SH-SY5Y (cell line): ENCODE data around the gene GALNTL6.

Experiments
- GATA2 ChIP-seq: IDR thresholded peaks from 2 replicates; pipeline ENCODE4 v1.6.1; 2011; ENCODE audit warnings: mild to moderate bottlenecking, low read depth, low read length
- GATA3 ChIP-seq: IDR thresholded peaks from 2 replicates; pipeline ENCODE4 v1.6.1; 2011; ENCODE audit warnings: low read depth, mild to moderate bottlenecking, low read length, moderate library complexity

GALNTL6 gene

DNA sequence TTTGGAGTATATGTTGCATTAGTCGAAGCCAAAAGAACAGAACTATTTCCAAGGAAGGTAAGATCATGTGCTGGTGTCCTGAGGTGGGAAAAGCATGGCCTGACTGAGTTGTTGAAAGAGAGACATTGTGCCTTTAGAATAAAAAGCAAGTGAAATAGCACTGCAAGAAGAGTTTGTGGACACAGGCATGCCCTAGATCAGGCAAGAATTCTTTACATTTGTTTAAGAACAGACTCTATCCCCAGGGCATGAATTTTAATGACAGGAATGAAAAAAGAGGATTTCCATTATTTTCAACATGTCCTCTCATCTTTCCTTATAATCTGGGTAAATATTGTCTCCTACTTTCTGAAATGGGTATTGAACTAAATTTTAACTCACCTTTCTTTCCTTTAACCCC is 839.2 kb downstream of the GALNTL6 start:
- TF ChIP-seq GATA2 = no peak
- TF ChIP-seq GATA3 = no peak

- TF ChIP-seq GATA2 (no peak), GATA3 (no peak)
These were observed 840.5 kb downstream of the GALNTL6 start for GRCh38 chr4:172653676-172654075.

DNA sequence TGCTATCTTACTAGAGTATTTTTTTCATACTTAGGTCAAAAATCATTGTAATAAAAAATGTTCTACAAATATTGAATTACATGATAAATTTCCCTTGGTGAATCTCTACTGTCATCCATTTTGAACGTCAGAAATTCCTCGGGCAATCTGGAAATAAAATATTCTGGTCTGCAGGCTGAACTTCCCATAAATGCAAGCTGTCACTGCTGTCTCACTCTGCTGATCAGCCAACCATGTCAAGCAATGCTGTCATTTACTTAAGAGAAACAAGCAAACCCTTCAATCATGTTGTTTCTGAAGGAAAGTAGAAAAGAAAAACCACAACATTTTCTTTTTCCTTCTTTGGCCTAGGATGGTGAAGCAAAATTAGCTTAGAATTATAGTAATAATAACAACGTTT is 841.3 kb downstream of the GALNTL6 start:
- TF ChIP-seq GATA2 (no peak), GATA3 (no peak)

DNA sequence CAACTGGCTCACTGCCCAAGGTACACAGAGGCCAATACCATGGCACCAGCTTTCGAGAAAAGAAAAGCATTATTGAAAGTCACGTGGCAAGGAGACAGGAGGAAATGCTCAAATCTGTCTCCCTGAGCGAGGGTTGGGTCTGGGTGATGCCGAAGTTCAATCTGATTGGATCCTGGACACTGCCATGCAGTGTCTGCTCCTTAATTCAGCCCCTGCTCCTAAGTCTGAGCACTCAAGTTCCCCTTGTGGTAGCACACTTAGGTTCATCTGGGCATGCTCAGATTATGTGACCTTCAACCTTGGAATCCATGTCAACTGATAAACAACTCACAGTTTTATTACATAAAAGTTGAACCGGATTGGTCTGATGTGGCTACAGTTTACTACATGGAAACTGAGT is 842.9 kb downstream of the GALNTL6 start:
- TF ChIP-seq GATA3 (no peak), GATA2 (no peak)

GRCh38 chr4:172657081-172657480 is 843.9 kb downstream of the GALNTL6 start:
- TF ChIP-seq GATA2 (no peak), GATA3 (no peak)

GRCh38 chr4:172660251-172660650 is 847.0 kb downstream of the GALNTL6 start:
- TF ChIP-seq GATA3 = no peak
- no peak for TF ChIP-seq GATA2

- TF ChIP-seq GATA3 (no peak), GATA2 (no peak)
These were observed 848.9 kb downstream of the GALNTL6 start for GRCh38 chr4:172662113-172662512.

DNA sequence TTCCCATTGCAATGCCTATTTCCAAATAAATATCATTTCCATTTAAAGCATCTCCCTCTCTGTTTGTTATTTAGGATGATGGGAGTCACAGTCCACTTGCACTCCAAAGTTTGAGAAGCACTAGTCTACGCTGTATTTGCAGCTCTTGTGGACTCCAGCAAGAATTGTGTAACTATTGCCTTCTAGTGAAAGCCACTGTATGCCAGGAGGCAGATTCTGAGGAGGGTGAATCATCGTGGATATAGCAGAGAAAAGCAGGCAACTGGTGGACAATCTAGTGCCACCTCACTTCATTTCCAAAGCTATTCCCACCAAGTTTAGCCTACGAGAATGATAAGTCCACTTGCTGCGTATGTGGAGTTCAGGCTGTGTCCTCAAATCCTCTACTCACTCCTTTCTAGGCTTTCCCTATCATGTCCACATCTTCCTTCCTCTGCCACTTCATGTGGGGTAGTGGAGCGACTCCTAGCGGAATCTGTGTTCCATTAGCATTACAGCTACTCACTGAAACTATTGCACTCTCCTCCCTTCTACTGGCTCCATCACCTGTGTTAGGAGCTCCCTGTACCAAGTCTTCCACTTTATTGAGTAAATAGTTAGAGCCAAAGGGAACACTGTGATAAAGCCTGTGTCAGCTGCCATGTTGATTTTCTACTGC is 853.6 kb downstream of the GALNTL6 start:
- TF ChIP-seq GATA3 = no peak
- no peak for TF ChIP-seq GATA2

GRCh38 chr4:172674811-172675210 is 861.6 kb downstream of the GALNTL6 start:
- no peak for TF ChIP-seq GATA2
- no peak for TF ChIP-seq GATA3

DNA sequence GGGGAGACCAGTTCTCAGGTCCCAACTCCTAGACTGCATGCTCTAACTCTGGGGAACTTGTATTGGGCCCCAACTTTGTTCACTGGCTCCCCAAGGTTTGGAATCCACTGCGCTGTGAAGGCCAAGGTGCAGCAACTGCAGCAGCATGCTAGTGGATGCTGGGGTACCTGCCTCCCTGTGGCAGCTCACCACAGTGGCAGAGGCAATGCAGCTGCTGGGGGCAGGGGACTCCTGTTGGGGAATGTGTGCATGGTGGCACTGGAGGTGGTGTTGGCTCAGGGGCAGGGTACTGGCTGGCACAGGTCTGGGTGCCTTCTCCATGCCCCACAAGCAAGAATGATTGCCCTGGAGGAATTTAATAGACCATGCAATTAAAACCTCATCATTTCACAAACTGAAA is 862.0 kb downstream of the GALNTL6 start:
- TF ChIP-seq GATA2 = no peak
- TF ChIP-seq GATA3 = no peak

GRCh38 chr4:172680691-172681090 is 867.5 kb downstream of the GALNTL6 start:
- no peak for TF ChIP-seq GATA3
- no peak for TF ChIP-seq GATA2

DNA sequence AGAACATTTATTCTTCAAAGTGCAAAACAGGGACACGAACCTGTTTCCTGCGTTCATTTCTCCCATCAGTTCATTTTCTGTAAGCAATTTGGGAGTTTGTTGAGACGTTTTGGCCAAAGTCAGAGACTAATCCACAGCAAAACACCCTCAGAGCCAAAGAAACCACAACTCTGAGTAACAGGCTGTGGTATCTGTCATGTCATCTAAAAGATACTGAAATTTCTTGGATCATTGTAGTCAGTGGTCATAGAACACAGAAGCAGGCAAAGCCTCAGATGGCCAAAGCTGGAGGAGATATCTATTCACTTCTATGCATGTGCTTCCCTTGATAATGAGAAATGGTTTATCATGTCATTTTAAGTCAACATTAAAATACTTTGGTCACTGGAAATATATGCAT is 869.8 kb downstream of the GALNTL6 start:
- no peak for TF ChIP-seq GATA3
- no peak for TF ChIP-seq GATA2

GRCh38 chr4:172686021-172686420 is 872.8 kb downstream of the GALNTL6 start:
- no peak for TF ChIP-seq GATA2
- TF ChIP-seq GATA3 = no peak

DNA sequence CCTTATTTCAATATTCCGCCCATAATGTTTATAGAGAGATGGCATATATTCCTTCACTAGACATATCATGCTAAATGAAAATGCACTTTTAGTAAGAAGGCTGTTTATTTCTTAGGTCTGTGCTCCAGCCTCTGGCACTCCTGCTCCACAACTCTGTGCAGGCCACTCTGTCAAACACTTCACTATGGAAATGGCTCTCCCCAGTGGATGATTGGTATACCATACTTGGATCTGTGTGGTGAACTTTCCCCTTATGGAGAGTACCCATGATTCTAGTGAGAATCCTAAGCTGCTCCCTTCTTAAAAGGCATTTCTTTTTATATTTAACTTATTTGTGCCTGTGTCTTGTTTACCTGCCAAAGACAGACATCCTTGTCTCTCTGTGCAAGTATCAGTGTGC is 875.3 kb downstream of the GALNTL6 start:
- TF ChIP-seq GATA2 (no peak), GATA3 (no peak)

GRCh38 chr4:172691552-172691951 is 878.3 kb downstream of the GALNTL6 start:
- TF ChIP-seq GATA2 (no peak), GATA3 (no peak)

DNA sequence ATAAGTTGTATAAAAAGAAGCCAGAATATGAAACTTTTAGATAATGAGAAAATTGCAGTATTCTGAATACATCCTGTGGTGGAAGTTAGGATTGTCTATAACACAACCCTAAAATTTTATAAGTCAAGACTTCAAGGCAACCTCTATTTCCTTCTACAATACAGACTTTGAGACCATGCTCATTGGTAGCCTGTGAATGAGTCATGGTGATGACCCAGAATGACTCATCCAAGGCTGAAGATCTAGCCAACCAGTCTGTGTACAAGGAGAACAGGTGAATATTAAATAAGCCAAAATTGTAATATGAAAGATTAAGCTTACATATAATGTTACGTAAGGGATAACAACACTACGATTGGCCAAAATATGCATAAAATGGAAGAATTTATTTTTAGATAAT is 879.5 kb downstream of the GALNTL6 start:
- TF ChIP-seq GATA2 = no peak
- no peak for TF ChIP-seq GATA3

- no peak for TF ChIP-seq GATA3
- TF ChIP-seq GATA2 = no peak
These were observed 885.1 kb downstream of the GALNTL6 start for GRCh38 chr4:172698256-172698655.
